Heart left ventricle (tissue), 16 donors: ENCODE results near the gene ARSB. TPM values are rescaled to one million over a fixed set of nuclear protein-coding genes. Genes with fewer than 3 reads are reported as not detected.

Source experiments
- ATAC-seq, 4 donors: fragments of 200-7000 bp; cut with Tn5 transposase; one replicate each; pipeline ENCODE4 v1.9.1; 2020 to 2022; ENCODE audit warnings: moderate library complexity in 4 of 4, mild to moderate bottlenecking in 3 of 4, moderate number of reproducible peaks in 1 of 4
- DNase-seq, 5 donors: peaks; one replicate each; pipeline ENCODE4 v3.0.0-alpha.2; 2020
- H3K27ac ChIP-seq, 12 donors: fragments of 200-600 bp; sonication (generic) in 4 of 12; one replicate each; pipeline versions ENCODE4 v1.5.0 to v1.8.0; 2016 to 2022; ENCODE audit warnings: mild to moderate bottlenecking in 2 of 12
- H3K27me3 ChIP-seq, 9 donors: fragments of 200-600 bp; sonication (generic) in 2 of 9; one replicate each; pipeline versions ENCODE4 v1.5.1 to v1.8.0; 2016 to 2022; ENCODE audit warnings: mild to moderate bottlenecking in 3 of 9
- H3K36me3 ChIP-seq, 9 donors: fragments of 200-600 bp; sonication (generic) in 2 of 9; one replicate each; pipeline versions ENCODE4 v1.5.0 to v1.8.0; 2018 to 2022; ENCODE audit warnings: mild to moderate bottlenecking in 2 of 9
- H3K4me1 ChIP-seq, 12 donors: fragments of 200-600 bp; sonication (generic) in 4 of 12; one replicate each; pipeline versions ENCODE4 v1.5.0 to v1.8.0; 2016 to 2022; ENCODE audit warnings: mild to moderate bottlenecking in 3 of 12
- H3K4me3 ChIP-seq, 12 donors: fragments of 200-600 bp; sonication (generic) in 4 of 12; one replicate each; pipeline versions ENCODE4 v1.5.0 to v1.8.0; 2017 to 2022; ENCODE audit warnings: mild to moderate bottlenecking in 9 of 12, moderate library complexity in 4 of 12
- H3K9me3 ChIP-seq, 12 donors: fragments of 200-600 bp; sonication (generic) in 4 of 12; one replicate each; pipeline versions ENCODE4 v1.5.0 to v1.8.0; 2016 to 2022; ENCODE audit warnings: mild to moderate bottlenecking in 1 of 12
- POLR2A ChIP-seq, 2 donors: fragments of 450-650 bp; IDR thresholded peaks; one replicate each; pipeline ENCODE4 v1.6.1; 2017; ENCODE audit warnings: antibody characterized with exemption in 2 of 2, mild to moderate bottlenecking in 2 of 2, moderate library complexity in 2 of 2
- WGBS, 4 donors: extraction: QIAGEN DNeasy Blood & Tissue Kit in 2 of 4; methylation state at CpG; one replicate each; pipeline versions ENCODE4 v1.1.5 to v1.1.7; 2013 to 2018; 5-methylcytosine and 5-hydroxymethylcytosine counted together
- intact Hi-C, 10 donors: fragments of 100-400 bp; cut with DNase I; formaldehyde crosslinking; loops; one replicate each; pipeline versions ENCODE4 v1.11.1 to v1.14.2; 2022
- polyA plus RNA-seq, 2 donors: library from polyadenylated mRNA; stranded (reverse); fragments of 200-250 nt; gene quantifications; one replicate each; pipeline ENCODE4 v1.2.3, GENCODE V29; 2013
- total RNA-seq, 9 donors: library from RNA; depleted of rRNA in 2 of 9; stranded (reverse); fragments of >200 nt in 2 of 9; fragmentation: NEBNext Ultra II Directional in 3 of 9; extraction: Animal tissue kit (Norgen Biotek cat#: 25700) in 3 of 9; gene quantifications; one replicate each; pipeline versions ENCODE4 v1.1.0 to v1.2.4, GENCODE V29; 2016 to 2023
- TF ChIP-seq, protein P1 (sequence below), 12 donors: fragments of 200-600 bp; sonication (generic) in 4 of 12; IDR thresholded peaks; one replicate each; pipeline versions ENCODE4 v1.5.0 to v1.8.0; 2018 to 2022; ENCODE audit warnings: antibody characterized with exemption in 12 of 12, mild to moderate bottlenecking in 5 of 12
- donor health status: ischemic (EF 13 %, LVEDD 7.1; RV severe dilation, severe dysfunction).
- donor health status: healthy with polysubstance abuse.
- donor health status: DM: no; HTN: yes; CAD: no.
- donor health status: DM: no; HTN: no; CAD: no.
- donor health status: ischemic (EF 25% LVEDD 6.9; RV normal size, moderate dysfunction).
- donor health status: ischemic (EF 25% LVEDD 5.7; RV mildly dilated, moderate dysfunction).
- donor health status: healthy.
- donor health status: DM: yes; HTN: yes; CAD: no.
- donor health status: ischemic (EF 35%, LVEDD 5.7; RV mildly dilated, moderate dysfunction).
- donor health status: nonischemic (EF 11% LVEDD 7.7; RV severe dilation, severe dysfunction).
- donor health status: DM: yes; HTN: yes; CAD: no.
- donor health status: PGD.
- donor health status: ischemic (EF 29% LVEDD 5.4; RV normal size, mild dysfunction).
- donor health status: nonischemic (EF 23%, LVEDD 6.1; RV moderate dilation, normal function).

The ARSB gene
- total and polyA plus RNA-seq, 11 donors: 2.2 to 25.8 (median 14.4) TPM

DNA sequence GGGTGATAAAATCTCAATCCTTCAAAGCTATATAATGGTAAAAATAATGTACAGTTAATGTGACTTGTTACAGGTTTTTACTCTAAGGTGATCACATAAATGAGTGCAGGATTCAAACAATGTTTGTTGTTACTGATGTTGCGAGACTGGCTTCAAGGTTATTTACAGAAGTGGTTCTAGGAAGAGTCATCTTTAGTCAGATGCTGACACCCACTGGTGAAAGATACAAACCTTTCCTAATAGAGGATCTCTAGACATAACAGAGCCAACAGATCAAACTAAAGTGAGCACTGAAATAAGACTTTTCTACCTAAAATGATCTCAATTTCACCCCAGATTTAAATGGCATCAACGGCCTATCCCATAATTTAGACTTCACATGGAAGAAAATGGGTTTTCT lies 20.2 kb downstream of the ARSB start:
- intact Hi-C loops: loop anchor here (2.0 to 10.0 kb wide), 13 partner anchors 60 to 644 kb away; no protein-coding TSS in a partner anchor
- Histone ChIP-seq H3K27me3 (no peaks in the 10 kb centered on the region), H3K4me1 (no peaks in the 10 kb centered on the region), H3K4me3 (no peak overlapping the region), H3K27ac (no peak overlapping the region), H3K9me3 (no peaks in the 10 kb centered on the region), H3K36me3 (peaks cover 0 to 33% (median 3%) of the 10 kb centered on the region in 9 donors)
- no peak for DNase-seq
- 49 to 63% (median 54%) methylated on average over 2 of the region's 2 CpGs for WGBS, 4 donors
- no peak for TF ChIP-seq POLR2A (IDR thresholded peaks at IDR 0.05)
- TF ChIP-seq, protein P1, sequence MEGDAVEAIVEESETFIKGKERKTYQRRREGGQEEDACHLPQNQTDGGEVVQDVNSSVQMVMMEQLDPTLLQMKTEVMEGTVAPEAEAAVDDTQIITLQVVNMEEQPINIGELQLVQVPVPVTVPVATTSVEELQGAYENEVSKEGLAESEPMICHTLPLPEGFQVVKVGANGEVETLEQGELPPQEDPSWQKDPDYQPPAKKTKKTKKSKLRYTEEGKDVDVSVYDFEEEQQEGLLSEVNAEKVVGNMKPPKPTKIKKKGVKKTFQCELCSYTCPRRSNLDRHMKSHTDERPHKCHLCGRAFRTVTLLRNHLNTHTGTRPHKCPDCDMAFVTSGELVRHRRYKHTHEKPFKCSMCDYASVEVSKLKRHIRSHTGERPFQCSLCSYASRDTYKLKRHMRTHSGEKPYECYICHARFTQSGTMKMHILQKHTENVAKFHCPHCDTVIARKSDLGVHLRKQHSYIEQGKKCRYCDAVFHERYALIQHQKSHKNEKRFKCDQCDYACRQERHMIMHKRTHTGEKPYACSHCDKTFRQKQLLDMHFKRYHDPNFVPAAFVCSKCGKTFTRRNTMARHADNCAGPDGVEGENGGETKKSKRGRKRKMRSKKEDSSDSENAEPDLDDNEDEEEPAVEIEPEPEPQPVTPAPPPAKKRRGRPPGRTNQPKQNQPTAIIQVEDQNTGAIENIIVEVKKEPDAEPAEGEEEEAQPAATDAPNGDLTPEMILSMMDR (IDR thresholded peaks at IDR 0.05): peak in 11 of 12 donors; percentile 36 to 69 (median 61)
- peak; percentile 71 to 86 (median 81) for ATAC-seq

DNA sequence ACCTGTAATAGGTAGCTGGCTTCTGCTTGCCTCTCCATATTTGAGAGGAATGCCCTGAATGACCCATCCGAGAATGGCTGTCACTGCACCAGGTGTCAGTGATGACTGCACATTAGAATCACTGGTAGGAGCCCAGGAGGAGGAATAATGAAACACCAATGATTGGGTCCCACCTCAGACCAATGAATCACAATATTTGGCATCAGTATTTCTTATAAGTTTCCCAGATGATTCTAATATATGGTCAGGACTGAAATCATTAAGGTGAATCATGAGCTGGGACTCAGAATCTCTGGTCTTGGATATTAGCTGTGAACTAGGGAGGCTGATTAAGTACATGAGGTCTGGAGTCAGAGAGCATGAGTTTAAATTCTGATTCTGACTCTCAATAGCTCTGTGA lies 23.4 kb downstream of the ARSB start:
- Histone ChIP-seq H3K4me1 (no peaks in the 10 kb centered on the region), H3K36me3 (peaks cover 0 to 23% (median 0%) of the 10 kb centered on the region in 9 donors), H3K27ac (no peak overlapping the region), H3K4me3 (no peak overlapping the region), H3K27me3 (no peaks in the 10 kb centered on the region), H3K9me3 (no peaks in the 10 kb centered on the region)
- WGBS, 4 donors: 55 to 73% (median 59%) methylated on average over 1 of the region's 1 CpG
- TF ChIP-seq, protein P1 (IDR thresholded peaks at IDR 0.05): no peak
- no peak for TF ChIP-seq POLR2A (IDR thresholded peaks at IDR 0.05)
- intact Hi-C loops: loop anchor here in 9 of 10 donors (5.0 to 10.0 kb wide), 8 partner anchors 57 to 639 kb away; no protein-coding TSS in a partner anchor
- no peak for DNase-seq
- no peak for ATAC-seq

DNA sequence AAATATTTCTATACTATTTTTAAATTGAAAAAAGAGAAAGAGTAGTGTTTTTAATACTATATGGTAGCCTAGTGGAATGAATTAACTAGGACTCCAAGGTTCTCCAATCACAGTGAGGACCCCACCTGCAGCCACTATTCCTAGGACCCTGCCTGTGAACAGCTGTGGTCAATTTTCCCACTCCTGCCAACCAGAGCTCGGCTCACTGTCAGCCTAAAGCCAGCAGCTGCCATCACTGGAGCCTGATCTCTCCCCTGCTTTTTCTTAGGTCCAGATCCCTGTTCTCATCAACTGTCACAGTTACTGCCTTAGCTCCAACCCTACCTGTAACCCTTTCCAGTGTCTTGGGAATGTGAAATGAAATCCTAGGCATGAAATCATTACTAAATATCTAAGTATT lies 25.3 kb downstream of the ARSB start:
- H3K36me3 ChIP-seq: peaks cover 0 to 23% (median 0%) of the 10 kb centered on the region in 9 donors
- H3K4me3 ChIP-seq: no peak overlapping the region
- ATAC-seq (no peak), DNase-seq (no peak)
- H3K4me1 ChIP-seq: no peaks in the 10 kb centered on the region
- 64 to 92% (median 84%) methylated on average over 1 of the region's 1 CpG for WGBS, 4 donors
- TF ChIP-seq, protein P1 (IDR thresholded peaks at IDR 0.05): no peak
- TF ChIP-seq POLR2A (IDR thresholded peaks at IDR 0.05): no peak
- H3K9me3 ChIP-seq: no peaks in the 10 kb centered on the region
- no peak overlapping the region for H3K27ac ChIP-seq
- intact Hi-C loops: loop anchor here in 9 of 10 donors (5.0 to 10.0 kb wide), 8 partner anchors 55 to 637 kb away; no protein-coding TSS in a partner anchor
- no peaks in the 10 kb centered on the region for H3K27me3 ChIP-seq

DNA sequence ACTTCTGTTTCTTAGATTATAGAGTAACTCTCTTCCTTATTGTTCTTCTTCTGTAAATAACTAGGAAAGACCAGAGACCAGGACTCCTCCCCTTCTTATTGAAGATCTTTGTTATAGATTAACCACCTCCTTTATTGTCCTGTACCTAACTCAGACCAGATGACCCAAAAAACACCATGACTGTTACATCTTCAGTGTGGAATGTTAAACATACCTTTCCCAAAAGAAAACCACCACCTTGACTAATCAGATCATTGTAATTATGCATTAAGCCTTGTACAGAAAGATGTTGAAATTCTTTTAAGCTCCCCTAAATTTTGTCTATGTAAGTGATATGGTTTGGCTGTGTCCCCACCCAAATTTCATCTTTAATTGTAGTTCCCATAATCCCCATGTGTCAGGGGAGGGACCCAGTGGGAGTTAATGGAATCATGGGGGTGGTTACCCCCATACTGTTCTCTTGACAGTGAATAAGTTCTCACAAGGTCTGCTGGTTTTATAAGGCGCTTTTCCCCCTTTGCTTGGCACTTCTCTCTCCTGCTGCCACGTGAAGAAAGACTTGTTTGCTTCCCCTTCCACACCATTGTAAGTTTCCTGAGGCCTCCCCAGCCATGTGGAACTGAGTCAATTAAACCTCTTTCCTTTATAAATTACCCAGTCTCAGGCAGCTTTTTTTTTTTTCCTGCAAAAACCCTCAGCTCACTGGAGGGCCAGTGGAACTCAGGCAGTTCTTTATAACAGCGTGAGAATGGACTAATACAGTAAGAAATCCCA lies 26.3 kb downstream of the ARSB start:
- TF ChIP-seq POLR2A (IDR thresholded peaks at IDR 0.05): no peak
- TF ChIP-seq, protein P1 (IDR thresholded peaks at IDR 0.05): no peak
- WGBS, 4 donors: 74 to 83% (median 78%) methylated on average over 3 of the region's 3 CpGs
- DNase-seq (no peak), ATAC-seq (no peak)
- peaks cover 0 to 16% (median 0%) of the 10 kb centered on the region in 9 donors for H3K36me3 ChIP-seq
- no peak overlapping the region for H3K4me3 ChIP-seq
- no peaks in the 10 kb centered on the region for H3K4me1 ChIP-seq
- no peaks in the 10 kb centered on the region for H3K9me3 ChIP-seq
- H3K27me3 ChIP-seq: no peaks in the 10 kb centered on the region
- H3K27ac ChIP-seq: no peak overlapping the region
- intact Hi-C loops: loop anchor here in 1 of 10 donors (5.0 kb wide), 1 partner anchor 422 kb away; no protein-coding TSS in a partner anchor
